ENCODE results near the gene MRPL2. TPM values are rescaled to one million over a fixed set of nuclear protein-coding genes. Genes with fewer than 3 reads are reported as not detected.

MRPL2 gene
- total RNA-seq, 2 experiments from 2014 or later = 108 TPM

- POLR2A ChIA-PET = interaction anchor here (0.8 to 1.9 kb wide), 2 partner anchors 10 to 199 kb away, joined by 3 to 9 read pairs; partner anchors contain the start of gene KLHDC3
- no peak for TF ChIP-seq CTCF (IDR thresholded peaks at IDR 0.05)
- Mint-ChIP-seq H3K4me1 (ENCODE audit: low read depth) (peaks cover 22% of the 10 kb centered on the region), H3K27ac (peak overlapping the region; percentile 77), H3K27me3 (no peaks in the 10 kb centered on the region), H3K4me3 (peak overlapping the region; percentile 0), H3K36me3 (ENCODE audit: low read depth) (peaks cover 43% of the 10 kb centered on the region), H3K9me3 (no peaks in the 10 kb centered on the region)
- CTCF ChIA-PET = interaction anchor here (1.0 kb wide), 1 partner anchor 119 kb away, joined by 3 read pairs; no protein-coding TSS in a partner anchor
- ATAC-seq (no peak), DNase-seq (no peak)
- intact Hi-C loops (cut with micrococcal nuclease) = no loop called here
Measured at GRCh38 chr6:43024436-43024835, 34.8 kb downstream of the MRPL2 start.

GRCh38 chr6:43021270-43022047, 37.8 kb downstream of the MRPL2 start, which contains the start of gene RRP36:
TSS of gene RRP36 (plus strand) at chr6:43021623. CDS start at chr6:43021655, 32 bp downstream.
- TF ChIP-seq CTCF (IDR thresholded peaks at IDR 0.05) = no peak
- ATAC-seq (peak; percentile 85), DNase-seq (peak; percentile 73)
- Mint-ChIP-seq H3K9me3 (no peaks in the 10 kb centered on the region), H3K4me1 (ENCODE audit: low read depth) (peaks cover 32% of the 10 kb centered on the region), H3K36me3 (ENCODE audit: low read depth) (peaks cover 44% of the 10 kb centered on the region), H3K27me3 (no peaks in the 10 kb centered on the region), H3K4me3 (peak within 1 kb of the TSS; percentile 85), H3K27ac (peak within 1 kb of the TSS; percentile 85)
- ChIA-PET CTCF (interaction anchor here (0.8 to 2.7 kb wide), 12 partner anchors 13 to 208 kb away, joined by 3 to 12 read pairs (median 4); partner anchors contain the start of genes CUL7 and DNPH1), POLR2A (interaction anchor here (0.6 to 2.8 kb wide), 8 partner anchors 9 to 122 kb away, joined by 3 to 9 read pairs (median 6); partner anchors contain the start of genes CNPY3, CUL7, PEX6 and PPP2R5D)
- intact Hi-C loops (cut with micrococcal nuclease) = no loop called here

DNA sequence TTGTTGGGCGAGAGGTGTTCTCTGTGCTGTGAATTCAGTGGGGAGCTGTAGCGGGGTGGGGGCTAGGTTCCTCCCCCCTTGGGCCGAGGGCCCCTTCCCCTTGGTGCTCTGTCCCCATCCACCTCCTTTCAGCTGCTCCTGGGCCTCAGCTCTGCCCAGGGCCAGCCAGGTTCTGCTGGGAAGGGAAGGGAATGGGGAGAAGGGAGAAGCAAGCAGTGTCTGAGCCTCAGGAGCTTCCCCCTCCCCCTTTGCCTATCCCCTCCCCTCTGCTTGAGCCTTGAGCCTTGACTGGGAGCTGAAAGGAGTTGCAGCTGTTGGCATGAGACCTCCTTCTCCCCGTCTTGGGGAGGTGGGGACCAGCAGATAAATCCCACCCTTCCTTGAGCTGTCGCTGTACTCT, 38.4 kb downstream of the MRPL2 start:
- no peak for DNase-seq
- no peaks in the 10 kb centered on the region for H3K27me3 Mint-ChIP-seq
- peak; percentile 6 for ATAC-seq
- CTCF ChIA-PET = interaction anchor here (0.8 to 2.7 kb wide), 11 partner anchors 12 to 208 kb away, joined by 3 to 12 read pairs (median 4); partner anchors contain the start of genes CUL7 and DNPH1
- H3K27ac Mint-ChIP-seq = peak overlapping the region; percentile 83
- no peaks in the 10 kb centered on the region for H3K9me3 Mint-ChIP-seq
- peaks cover 38% of the 10 kb centered on the region for H3K4me1 Mint-ChIP-seq (ENCODE audit: low read depth)
- intact Hi-C loops (cut with micrococcal nuclease) = no loop called here
- POLR2A ChIA-PET = interaction anchor here (0.6 to 2.8 kb wide), 10 partner anchors 8 to 122 kb away, joined by 3 to 9 read pairs (median 6); partner anchors contain the start of genes CNPY3, CUL7, PEX6 and PPP2R5D
- no peak for TF ChIP-seq CTCF (IDR thresholded peaks at IDR 0.05)
- peak overlapping the region; percentile 85 for H3K4me3 Mint-ChIP-seq
- peaks cover 43% of the 10 kb centered on the region for H3K36me3 Mint-ChIP-seq (ENCODE audit: low read depth)

- peak overlapping the region; percentile 85 for H3K4me3 Mint-ChIP-seq
- POLR2A ChIA-PET = interaction anchor here (1.1 to 2.8 kb wide), 8 partner anchors 13 to 123 kb away, joined by 3 to 9 read pairs (median 6); partner anchors contain the start of genes CNPY3, CUL7 and PEX6
- peaks cover 42% of the 10 kb centered on the region for H3K4me1 Mint-ChIP-seq (ENCODE audit: low read depth)
- intact Hi-C loops (cut with micrococcal nuclease) = no loop called here
- ATAC-seq (no peak), DNase-seq (no peak)
- no peak for TF ChIP-seq CTCF (IDR thresholded peaks at IDR 0.05)
- CTCF ChIA-PET = interaction anchor here (0.8 to 2.7 kb wide), 6 partner anchors 16 to 209 kb away, joined by 3 to 12 read pairs (median 4); partner anchors contain the start of gene DNPH1
- peaks cover 41% of the 10 kb centered on the region for H3K36me3 Mint-ChIP-seq (ENCODE audit: low read depth)
- no peaks in the 10 kb centered on the region for H3K27me3 Mint-ChIP-seq
- no peaks in the 10 kb centered on the region for H3K9me3 Mint-ChIP-seq
- H3K27ac Mint-ChIP-seq = peak overlapping the region; percentile 63
Measured at GRCh38 chr6:43020052-43020705, 39.1 kb downstream of the MRPL2 start.

Measured in activated CD8-positive, alpha-beta T cell treated with anti-CD3 and anti-CD28 coated beads for 36 hours (primary cell).